DOHH2 (cell line): ENCODE measurements around the gene TDP1.

Source experiments
- H3F3A ChIP-seq: fragments of 200-600 bp; sonication (generic), shearing (Covaris generic); 2 replicates; pipeline ENCODE4 v1.6.0; 2016; ENCODE audit warnings: antibody characterized with exemption, mild to moderate bottlenecking; ENCODE audit not compliant: control insufficient read depth, insufficient read depth
- H3K27ac ChIP-seq: fragments of 200-600 bp; sonication (generic); 2 replicates; pipeline ENCODE4 v1.5.1; 2014; ENCODE audit warnings: low read depth, mild to moderate bottlenecking, low read length, moderate library complexity
- H3K27me3 ChIP-seq: fragments of 200-600 bp; sonication (generic); 2 replicates; pipeline ENCODE4 v1.6.1; 2014; ENCODE audit warnings: mild to moderate bottlenecking, low read length, mixed read lengths; ENCODE audit not compliant: control insufficient read depth
- H3K36me3 ChIP-seq: fragments of 200-600 bp; sonication (generic); 2 replicates; pipeline ENCODE4 v1.6.1; 2014; ENCODE audit warnings: mild to moderate bottlenecking, low read length, moderate library complexity, mixed read lengths; ENCODE audit not compliant: control insufficient read depth
- H3K4me1 ChIP-seq: fragments of 200-600 bp; sonication (generic); 2 replicates; pipeline ENCODE4 v1.6.1; 2014; ENCODE audit warnings: mild to moderate bottlenecking, low read length, mixed read lengths; ENCODE audit not compliant: control insufficient read depth
- H3K4me2 ChIP-seq: fragments of 200-600 bp; sonication (generic); 2 replicates; pipeline ENCODE4 v1.6.0; 2014; ENCODE audit warnings: mild to moderate bottlenecking, low read length, moderate library complexity
- H3K4me3 ChIP-seq: fragments of 200-600 bp; sonication (generic); 2 replicates; pipeline ENCODE4 v1.5.1; 2014; ENCODE audit warnings: mild to moderate bottlenecking, low read length, mixed read lengths
- H3K79me2 ChIP-seq: fragments of 200-600 bp; sonication (generic); 2 replicates; pipeline ENCODE4 v1.6.1; 2014; ENCODE audit warnings: mild to moderate bottlenecking, low read length, mixed read lengths; ENCODE audit not compliant: control insufficient read depth
- H3K9me2 ChIP-seq: fragments of 200-600 bp; sonication (generic); replicated peaks from 2 replicates; pipeline ENCODE4 v1.6.1; 2014; ENCODE audit warnings: mild to moderate bottlenecking, low read length, mixed read lengths; ENCODE audit not compliant: control insufficient read depth
- H3K9me3 ChIP-seq: fragments of 200-600 bp; sonication (generic); 2 replicates; pipeline ENCODE4 v1.6.1; 2014; ENCODE audit warnings: antibody characterized with exemption, low read length, mixed read lengths; ENCODE audit not compliant: control insufficient read depth, insufficient read depth
- H4K20me1 ChIP-seq: fragments of 200-600 bp; sonication (generic); 2 replicates; pipeline ENCODE4 v1.6.0; 2014; ENCODE audit warnings: low read depth, mild to moderate bottlenecking, antibody characterized with exemption, low read length, moderate library complexity; ENCODE audit not compliant: control insufficient read depth, insufficient read depth
- CTCF ChIP-seq: fragments of 200-600 bp; sonication (generic); IDR thresholded peaks from one replicate; pipeline ENCODE4 v1.5.1; 2014; ENCODE audit warnings: antibody characterized with exemption, mild to moderate bottlenecking, low read depth, low read length; ENCODE audit not compliant: poor library complexity, severe bottlenecking
- EZH2phosphoT487 ChIP-seq: fragments of 200-600 bp; sonication (generic); IDR thresholded peaks from 2 replicates; pipeline ENCODE4 v1.6.1; 2017; ENCODE audit warnings: borderline replicate concordance, mild to moderate bottlenecking, antibody characterized with exemption, low read length, moderate library complexity, mixed read lengths

Gene TDP1

GRCh38 chr14:89908712-89909450 lies 46.8 kb upstream of the TDP1 start:
- Histone ChIP-seq H3K9me2 (no peaks in the 10 kb centered on the region), H3K27ac (no peak overlapping the region), H3K79me2 (no peaks in the 10 kb centered on the region), H3K9me3 (no peaks in the 10 kb centered on the region), H3K4me1 (no peaks in the 10 kb centered on the region), H3K4me3 (no peak overlapping the region), H4K20me1 (no peaks in the 10 kb centered on the region), H3F3A (no peaks in the 10 kb centered on the region), H3K4me2 (no peak overlapping the region), H3K27me3 (0 out of 2 replicates have a peak, but pooled peaks cover 3% of the 10 kb centered on the region), H3K36me3 (no peaks in the 10 kb centered on the region)
- TF ChIP-seq CTCF (no peak), EZH2phosphoT487 (no peak)

GRCh38 chr14:89909586-89909985 lies 46.1 kb upstream of the TDP1 start:
- no peaks in the 10 kb centered on the region for H3K36me3 ChIP-seq

GRCh38 chr14:89910691-89911009 lies 45.1 kb upstream of the TDP1 start:
- TF ChIP-seq EZH2phosphoT487: no peak
- TF ChIP-seq CTCF: no peak
- Histone ChIP-seq H3F3A (no peaks in the 10 kb centered on the region), H3K4me2 (no peak overlapping the region), H3K27me3 (0 out of 2 replicates have a peak, but pooled peaks cover 3% of the 10 kb centered on the region), H3K9me2 (no peaks in the 10 kb centered on the region), H3K4me3 (no peak overlapping the region), H3K9me3 (no peaks in the 10 kb centered on the region), H3K79me2 (no peaks in the 10 kb centered on the region), H3K27ac (no peak overlapping the region), H3K4me1 (peaks cover 3% of the 10 kb centered on the region; the same call in 1 of the 2 replicates), H3K36me3 (no peaks in the 10 kb centered on the region), H4K20me1 (no peaks in the 10 kb centered on the region)

More at GRCh38 chr14:89909586-89909985, 46.1 kb upstream of the TDP1 start:
- H3K4me3 ChIP-seq: no peak overlapping the region
- no peaks in the 10 kb centered on the region for H3K79me2 ChIP-seq
- H3K27me3 ChIP-seq: 0 out of 2 replicates have a peak, but pooled peaks cover 3% of the 10 kb centered on the region
- H3K4me2 ChIP-seq: no peak overlapping the region
- TF ChIP-seq CTCF (no peak), EZH2phosphoT487 (no peak)
- H4K20me1 ChIP-seq: no peaks in the 10 kb centered on the region
- no peaks in the 10 kb centered on the region for H3K9me3 ChIP-seq
- H3K4me1 ChIP-seq: no peaks in the 10 kb centered on the region
- H3K27ac ChIP-seq: no peak overlapping the region
- no peaks in the 10 kb centered on the region for H3K9me2 ChIP-seq
- no peaks in the 10 kb centered on the region for H3F3A ChIP-seq
